ENCODE measurements around the gene SLC24A3. TPM values are rescaled to one million over a fixed set of nuclear protein-coding genes. Genes with fewer than 3 reads are reported as not detected.
"Not testable (repeated sequence)": the region's sequence is repeated elsewhere in the genome, so short reads cannot be mapped to it uniquely, and the experiment has no call there.

SLC24A3 gene
- polyA plus RNA-seq, 1 donor: 22.8 TPM

DNA sequence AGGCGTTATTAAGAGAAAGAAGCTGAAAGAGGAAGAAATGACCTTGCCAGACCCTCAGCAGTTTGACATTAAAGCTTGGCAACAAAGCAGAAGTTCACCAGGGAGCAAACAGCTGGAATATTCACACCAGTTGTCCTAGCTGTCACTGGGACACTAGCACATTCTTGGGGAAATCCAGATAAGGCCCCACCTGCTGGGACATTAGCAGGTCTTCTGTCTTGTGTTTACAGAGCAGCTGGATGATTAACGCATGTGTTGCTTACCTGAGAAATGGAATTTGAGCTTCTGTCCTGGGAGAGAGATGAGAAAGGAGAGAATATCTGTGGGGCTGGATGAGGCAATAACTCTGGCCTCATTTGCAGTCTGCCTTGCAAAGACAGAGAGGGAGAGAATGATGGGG lies 408.0 kb downstream of the SLC24A3 start:
- DNase-seq (ENCODE audit: low read depth): no peak

GRCh38 chr20:19621072-19621471 lies 408.6 kb downstream of the SLC24A3 start:
- no peak for DNase-seq (ENCODE audit: low read depth)

GRCh38 chr20:19624221-19624965 lies 412.0 kb downstream of the SLC24A3 start:
- DNase-seq (ENCODE audit: low read depth): no peak

DNA sequence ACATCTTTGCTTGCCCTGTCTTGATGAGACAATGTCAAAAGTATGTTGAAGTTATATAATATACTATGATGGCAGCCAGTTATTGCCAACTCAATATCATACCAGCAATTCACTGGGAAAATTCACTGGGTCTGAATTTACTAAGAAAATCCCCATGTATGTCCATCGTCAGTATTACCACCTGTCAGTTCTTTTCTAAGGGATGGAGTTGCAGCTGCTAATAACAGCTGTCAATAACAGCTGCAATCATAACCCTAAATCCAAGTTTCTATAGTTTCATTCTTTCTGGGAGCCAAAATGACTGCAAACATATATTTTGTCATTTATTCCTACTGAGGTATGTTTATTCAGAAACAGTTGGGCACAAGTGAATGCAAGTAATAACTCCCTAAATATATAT lies 413.0 kb downstream of the SLC24A3 start:
- DNase-seq (ENCODE audit: low read depth): no peak

GRCh38 chr20:19626896-19627295 lies 414.5 kb downstream of the SLC24A3 start:
- DNase-seq (ENCODE audit: low read depth): no peak

- DNase-seq (ENCODE audit: low read depth): no peak
Measured at GRCh38 chr20:19628570-19629134, 416.2 kb downstream of the SLC24A3 start.

GRCh38 chr20:19631410-19631809 lies 419.0 kb downstream of the SLC24A3 start:
- DNase-seq (ENCODE audit: low read depth): no peak

DNA sequence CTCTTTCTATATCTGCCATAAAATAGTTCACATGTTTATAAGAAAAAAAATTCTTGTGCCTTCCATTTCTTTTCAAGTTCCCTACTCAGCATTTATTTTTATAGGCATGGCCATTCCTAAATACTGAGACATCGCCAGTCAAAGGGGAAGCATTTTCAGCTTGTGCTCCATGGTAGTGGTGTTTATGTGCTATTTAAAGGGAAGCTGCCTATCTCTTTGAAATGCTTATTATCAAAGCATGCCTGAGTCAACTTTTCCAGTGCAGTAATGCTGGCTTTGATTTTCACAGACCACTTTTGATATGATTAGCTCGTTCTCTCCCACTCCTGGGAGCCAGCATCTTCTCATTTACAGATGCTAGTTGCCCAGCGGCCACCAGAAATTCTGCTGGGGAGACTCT lies 421.5 kb downstream of the SLC24A3 start:
- no peak for DNase-seq (ENCODE audit: low read depth)

DNA sequence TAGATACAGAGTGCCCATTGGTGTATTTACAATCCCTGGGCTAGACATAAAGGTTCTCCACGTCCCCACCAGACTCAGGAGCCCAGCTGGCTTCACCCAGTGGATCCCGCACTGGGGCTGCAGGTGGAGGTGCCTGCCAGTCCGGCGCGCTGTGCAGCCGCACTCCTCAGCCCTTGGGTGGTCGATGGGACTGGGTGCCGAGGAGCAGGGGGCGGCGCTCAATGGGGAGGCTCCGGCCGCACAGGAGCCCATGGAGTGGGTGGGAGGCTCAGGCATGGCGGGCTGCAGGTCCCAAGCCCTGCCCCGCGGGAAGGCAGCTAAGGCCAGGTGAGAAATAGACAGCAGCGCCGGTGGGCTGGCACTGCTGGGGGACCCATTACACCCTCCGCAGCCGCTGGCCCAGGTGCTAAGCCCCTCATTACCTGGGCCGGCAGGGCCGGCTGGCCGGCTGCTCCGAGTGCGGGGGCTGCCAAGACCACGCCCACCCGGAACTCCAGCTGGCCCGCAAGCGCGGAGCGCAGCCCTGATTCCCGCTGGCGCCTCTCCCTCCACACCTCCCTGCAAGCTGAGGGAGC lies 427.1 kb downstream of the SLC24A3 start:
- DNase-seq (ENCODE audit: low read depth): not testable (repeated sequence)

- DNase-seq (ENCODE audit: low read depth): no peak
Measured at GRCh38 chr20:19642860-19643259, 430.4 kb downstream of the SLC24A3 start.

- no peak for DNase-seq (ENCODE audit: low read depth)
Measured at GRCh38 chr20:19644085-19644484, 431.6 kb downstream of the SLC24A3 start.

GRCh38 chr20:19646963-19647362 lies 434.5 kb downstream of the SLC24A3 start:
- no peak for DNase-seq (ENCODE audit: low read depth)

DNA sequence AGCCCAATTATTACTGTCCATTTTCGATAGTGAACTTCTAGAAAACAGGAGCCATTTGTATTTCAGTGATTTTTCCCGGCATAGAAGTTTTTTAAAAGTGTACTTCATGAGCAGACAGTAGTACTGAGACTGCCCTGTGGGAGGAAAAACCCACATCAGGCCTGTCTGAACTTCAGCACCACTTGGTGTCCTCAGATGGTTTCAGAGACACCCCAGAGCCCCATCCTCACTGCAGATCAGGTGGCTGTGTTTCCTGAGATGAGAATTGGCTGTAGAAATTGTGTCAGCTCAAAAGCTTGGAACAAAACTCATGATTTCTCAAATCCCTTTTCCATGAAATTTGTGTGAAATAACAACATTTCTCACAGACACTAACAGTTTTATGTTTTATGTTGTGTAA lies 435.6 kb downstream of the SLC24A3 start:
- DNase-seq (ENCODE audit: low read depth): no peak

- DNase-seq (ENCODE audit: low read depth): no peak
Measured at GRCh38 chr20:19649041-19649440, 436.6 kb downstream of the SLC24A3 start.

- DNase-seq (ENCODE audit: low read depth): no peak
Measured at GRCh38 chr20:19652591-19653026, 440.2 kb downstream of the SLC24A3 start.

DNA sequence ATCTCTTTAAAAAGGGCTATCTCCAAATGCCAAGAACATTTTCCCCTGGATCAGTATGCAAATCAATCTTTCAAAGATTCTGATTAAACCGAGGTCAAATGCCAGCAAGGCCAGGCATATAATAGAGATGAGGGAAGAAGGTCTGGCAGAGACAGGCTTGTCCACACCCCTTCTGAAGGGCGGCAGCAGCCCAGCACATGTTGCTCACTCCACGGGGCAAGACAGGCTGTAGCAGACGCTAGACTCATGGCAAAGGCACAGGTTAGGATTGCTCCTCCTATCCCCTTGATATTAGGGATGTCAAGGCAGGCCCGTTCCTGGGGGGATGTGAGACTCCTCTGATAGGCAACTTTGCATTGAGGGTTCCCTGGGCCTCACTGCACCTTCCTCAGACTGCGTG lies 440.9 kb downstream of the SLC24A3 start:
- DNase-seq (ENCODE audit: low read depth): no peak

- no peak for DNase-seq (ENCODE audit: low read depth)
Measured at GRCh38 chr20:19654921-19655320, 442.5 kb downstream of the SLC24A3 start.

GRCh38 chr20:19658137-19658536 lies 445.7 kb downstream of the SLC24A3 start:
- no peak for DNase-seq (ENCODE audit: low read depth)

GRCh38 chr20:19659448-19659847 lies 447.0 kb downstream of the SLC24A3 start:
- no peak for DNase-seq (ENCODE audit: low read depth)

GRCh38 chr20:19660808-19661378 lies 448.5 kb downstream of the SLC24A3 start:
- DNase-seq (ENCODE audit: low read depth): no peak

- peak; percentile 65 for DNase-seq (ENCODE audit: low read depth)
Measured at GRCh38 chr20:19661717-19662636, 449.5 kb downstream of the SLC24A3 start.

DNA sequence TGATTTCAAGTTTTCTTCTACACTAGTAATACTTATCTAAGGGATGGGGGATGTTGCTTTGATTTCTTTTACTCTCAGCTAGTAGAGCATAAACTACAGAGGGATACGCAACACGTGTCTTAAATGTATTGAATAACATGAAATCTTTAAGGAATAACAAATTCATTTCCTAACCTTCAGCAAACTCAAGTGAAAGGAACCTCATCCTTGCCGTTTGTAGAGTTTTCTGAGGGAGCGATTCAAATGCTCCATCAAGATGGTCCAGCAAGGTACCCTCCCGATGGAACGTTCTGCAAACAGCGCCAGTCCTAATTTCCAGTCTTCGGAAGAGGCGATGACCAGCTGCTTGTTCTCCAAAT lies 450.2 kb downstream of the SLC24A3 start:
- no peak for DNase-seq (ENCODE audit: low read depth)
